H9 (cell line): ENCODE results near the gene ANXA4. TPM values are rescaled to one million over a fixed set of nuclear protein-coding genes. Genes with fewer than 3 reads are reported as not detected.

Experiments used
- DNase-seq: peaks from one replicate; pipeline ENCODE4 v3.0.0-alpha.2; 2017
- H2AFZ ChIP-seq: one replicate; pipeline ENCODE4 v1.6.1; 2013; ENCODE audit warnings: mild to moderate bottlenecking, low read length, control low read depth, moderate library complexity
- H2AK5ac ChIP-seq: 2 replicates; pipeline ENCODE4 v1.6.1; 2013; ENCODE audit warnings: low read length, control low read depth, mixed read lengths; ENCODE audit not compliant: insufficient read length
- H2BK120ac ChIP-seq: one replicate; pipeline ENCODE4 v1.6.1; 2013; ENCODE audit warnings: low read depth, mild to moderate bottlenecking, low read length, control low read depth, inconsistent platforms; ENCODE audit not compliant: poor library complexity, severe bottlenecking
- H2BK12ac ChIP-seq: 2 replicates; pipeline ENCODE4 v1.6.1; 2013; ENCODE audit warnings: low read length, control low read depth, mixed read lengths, low read depth; ENCODE audit not compliant: insufficient read length
- H2BK15ac ChIP-seq: 2 replicates; pipeline ENCODE4 v1.6.1; 2013; ENCODE audit warnings: low read depth, low read length, control low read depth
- H2BK20ac ChIP-seq: one replicate; pipeline ENCODE4 v1.6.1; 2013; ENCODE audit warnings: low read depth, mild to moderate bottlenecking, low read length, control low read depth, inconsistent platforms; ENCODE audit not compliant: poor library complexity, severe bottlenecking
- H2BK5ac ChIP-seq: 2 replicates; pipeline ENCODE4 v1.6.1; 2013; ENCODE audit warnings: low read length, control low read depth, mixed read lengths; ENCODE audit not compliant: insufficient read length
- H3K14ac ChIP-seq: 2 replicates; pipeline ENCODE4 v1.6.1; 2013; ENCODE audit warnings: low read length, control low read depth; ENCODE audit not compliant: insufficient read depth
- H3K18ac ChIP-seq: 2 replicates; pipeline ENCODE4 v1.6.1; 2013; ENCODE audit warnings: low read depth, mild to moderate bottlenecking, mixed read lengths, low read length, control low read depth; ENCODE audit not compliant: insufficient read length
- H3K23ac ChIP-seq: 2 replicates; pipeline ENCODE4 v1.6.1; 2013; ENCODE audit warnings: low read length, control low read depth, mixed read lengths, low read depth; ENCODE audit not compliant: insufficient read length
- H3K23me2 ChIP-seq: 2 replicates; pipeline ENCODE4 v1.6.1; 2013; ENCODE audit warnings: low read depth, mild to moderate bottlenecking, mixed read lengths, low read length, control low read depth; ENCODE audit not compliant: insufficient read length, poor library complexity, severe bottlenecking
- H3K27ac ChIP-seq: 2 replicates; pipeline ENCODE4 v1.5.1; 2013; ENCODE audit warnings: low read length, control low read depth, mixed read lengths, low read depth; ENCODE audit not compliant: insufficient read length
- H3K27me3 ChIP-seq: 2 replicates; pipeline ENCODE4 v1.6.1; 2013; ENCODE audit warnings: low read length, control low read depth, inconsistent platforms; ENCODE audit not compliant: insufficient read depth
- H3K4ac ChIP-seq: 2 replicates; pipeline ENCODE4 v1.6.1; 2013; ENCODE audit warnings: low read depth, mild to moderate bottlenecking, control low read depth, inconsistent platforms, low read length, moderate library complexity
- H3K4me1 ChIP-seq: 2 replicates; pipeline ENCODE4 v1.6.1; 2013; ENCODE audit warnings: low read length, control low read depth, inconsistent platforms; ENCODE audit not compliant: insufficient read depth
- H3K4me2 ChIP-seq: 2 replicates; pipeline ENCODE4 v1.6.1; 2013; ENCODE audit warnings: low read length, control low read depth, mixed read lengths; ENCODE audit not compliant: insufficient read length, insufficient read depth
- H3K56ac ChIP-seq: 2 replicates; pipeline ENCODE4 v1.6.1; 2013; ENCODE audit warnings: low read depth, mild to moderate bottlenecking, mixed read lengths, low read length, control low read depth; ENCODE audit not compliant: insufficient read length
- H3K79me1 ChIP-seq: 2 replicates; pipeline ENCODE4 v1.6.1; 2013; ENCODE audit warnings: low read depth, mild to moderate bottlenecking, moderate library complexity, low read length, control low read depth, inconsistent platforms; ENCODE audit not compliant: insufficient read depth, poor library complexity, severe bottlenecking
- H3K79me2 ChIP-seq: 2 replicates; pipeline ENCODE4 v1.6.1; 2013; ENCODE audit warnings: low read length, control low read depth, inconsistent platforms; ENCODE audit not compliant: insufficient read depth
- H3K9ac ChIP-seq: 2 replicates; pipeline ENCODE4 v1.6.1; 2013; ENCODE audit warnings: low read length, control low read depth, mixed read lengths; ENCODE audit not compliant: insufficient read length; ENCODE audit errors: extremely low read depth
- H3K9me3 ChIP-seq: one replicate; pipeline ENCODE4 v1.6.1; 2013; ENCODE audit warnings: low read depth, low read length, inconsistent platforms; ENCODE audit not compliant: control insufficient read depth
- H3T11ph ChIP-seq: one replicate; pipeline ENCODE4 v1.6.1; 2013; ENCODE audit warnings: mild to moderate bottlenecking, low read length, control low read depth, inconsistent platforms
- H4K20me1 ChIP-seq: one replicate; pipeline ENCODE4 v1.6.1; 2013; ENCODE audit not compliant: control insufficient read depth, insufficient read length, insufficient read depth
- H4K5ac ChIP-seq: 2 replicates; pipeline ENCODE4 v1.6.1; 2013; ENCODE audit warnings: low read depth, mild to moderate bottlenecking, mixed read lengths, low read length, control low read depth; ENCODE audit not compliant: insufficient read length
- H4K8ac ChIP-seq: replicated peaks from 2 replicates; pipeline ENCODE4 v1.6.1; 2013; ENCODE audit warnings: low read length, control low read depth, mixed read lengths, low read depth; ENCODE audit not compliant: insufficient read length
- H4K91ac ChIP-seq: 2 replicates; pipeline ENCODE4 v1.6.1; 2013; ENCODE audit warnings: low read depth, mild to moderate bottlenecking, moderate library complexity, mixed read lengths, low read length, control low read depth; ENCODE audit not compliant: insufficient read length
- H3K27ac Mint-ChIP-seq, 3 experiments: 2 replicates in 2 of 3; 3 replicates in 1 of 3; pipeline ENCODE4 v1.8.0; 2020 to 2021; ENCODE audit warnings: mixed read lengths in 3 of 3, mild to moderate bottlenecking in 1 of 3, moderate library complexity in 1 of 3
- H3K27me3 Mint-ChIP-seq: 2 replicates; pipeline ENCODE4 v1.8.0; 2021; ENCODE audit warnings: low read depth, mild to moderate bottlenecking, moderate library complexity, mixed read lengths
- H3K36me3 Mint-ChIP-seq, 3 experiments: 2 replicates in 2 of 3; 3 replicates in 1 of 3; pipeline ENCODE4 v1.8.0; 2020 to 2021; ENCODE audit warnings: low read depth in 3 of 3, mixed read lengths in 3 of 3; ENCODE audit not compliant: insufficient read depth in 1 of 3
- H3K4me1 Mint-ChIP-seq, 2 experiments: 2 replicates each; pipeline ENCODE4 v1.8.0; 2020; ENCODE audit warnings: mixed read lengths in 2 of 2
- H3K4me3 Mint-ChIP-seq, 2 experiments: 2 replicates in 1 of 2; 3 replicates in 1 of 2; pipeline ENCODE4 v1.8.0; 2020 to 2021; ENCODE audit warnings: mild to moderate bottlenecking in 2 of 2, mixed read lengths in 2 of 2, moderate library complexity in 1 of 2
- H3K9me3 Mint-ChIP-seq, 2 experiments: 2 replicates in 1 of 2; 3 replicates in 1 of 2; pipeline ENCODE4 v1.8.0; 2020; ENCODE audit warnings: mild to moderate bottlenecking in 2 of 2, mixed read lengths in 2 of 2, moderate library complexity in 1 of 2
- CTCF ChIP-seq: fragments of 200-600 bp; sonication (generic); conservative IDR thresholded peaks from 3 replicates; pipeline ENCODE4 v1.8.0; 2021; ENCODE audit warnings: antibody characterized with exemption, mild to moderate bottlenecking
- WGBS: extraction: QIAGEN DNeasy Blood & Tissue Kit; methylation state at CpG from one replicate; pipeline ENCODE4 v1.1.7; 2013; ENCODE audit warnings: missing lambda C conversion rate, low lambda C conversion rate, mixed read lengths; ENCODE audit not compliant: insufficient read length; ENCODE audit errors: extremely low coverage; 5-methylcytosine and 5-hydroxymethylcytosine counted together
- total RNA-seq: library from RNA; stranded (reverse); gene quantifications from 2 replicates; pipeline ENCODE4 v1.2.1, GENCODE V29; 2021

Gene ANXA4
- total RNA-seq, 1 experiment from 2014 or later: 14.4 TPM

- Mint-ChIP-seq H3K36me3 (peaks cover 0 to 20% (median 9%) of the 10 kb centered on the region in 3 experiments; a peak in 3 of 7 replicates), H3K27me3 (no peaks in the 10 kb centered on the region), H3K4me3 (peak overlapping the region; percentile 92 to 93), H3K4me1 (peaks cover 19 to 22% of the 10 kb centered on the region in 2 experiments), H3K9me3 (no peaks in the 10 kb centered on the region), H3K27ac (peak overlapping the region; percentile 96 to 98 (median 97))
- H2AFZ ChIP-seq: peak overlapping the region; percentile 5
- H2BK120ac ChIP-seq: no peak overlapping the region
- no peak overlapping the region for H4K91ac ChIP-seq
- no peaks in the 10 kb centered on the region for H3K27me3 ChIP-seq
- no peak overlapping the region for H2BK12ac ChIP-seq
- peaks cover 6% of the 10 kb centered on the region; the same call in 1 of the 2 replicates for H3K79me2 ChIP-seq
- peak overlapping the region; percentile 85 for H3K14ac ChIP-seq
- no peak overlapping the region for H2AK5ac ChIP-seq
- peak overlapping the region; percentile 61 for H3K4me2 ChIP-seq
- TF ChIP-seq CTCF: no peak
- peak overlapping the region; percentile 92 for H3K18ac ChIP-seq
- no peak overlapping the region for H3T11ph ChIP-seq
- no peak overlapping the region for H3K4ac ChIP-seq
- DNase-seq: no peak
- H4K8ac ChIP-seq: no peak overlapping the region
- peak overlapping the region; percentile 42 for H3K27ac ChIP-seq
- no peaks in the 10 kb centered on the region for H4K20me1 ChIP-seq
- H3K23ac ChIP-seq: no peak overlapping the region
- H4K5ac ChIP-seq: peak overlapping the region; percentile 17
- no peak overlapping the region for H2BK5ac ChIP-seq
- H2BK20ac ChIP-seq: no peak overlapping the region
- no CpG with 5 or more reads among the region's 7 CpGs for WGBS
- no peak overlapping the region for H2BK15ac ChIP-seq
- H3K9ac ChIP-seq: peak overlapping the region; percentile 59
- H3K79me1 ChIP-seq: peaks cover 4% of the 10 kb centered on the region
- H3K56ac ChIP-seq: no peak overlapping the region
- peaks cover 7% of the 10 kb centered on the region for H3K23me2 ChIP-seq
- no peaks in the 10 kb centered on the region for H3K4me1 ChIP-seq
- no peaks in the 10 kb centered on the region for H3K9me3 ChIP-seq
Observed at GRCh38 chr2:69828938-69829255, 87.0 kb downstream of the ANXA4 start.
